Middle frontal gyrus (tissue), 1 donor: ENCODE data around the gene LRRFIP2.
"Not testable (repeated sequence)": the region's sequence is repeated elsewhere in the genome, so short reads cannot be mapped to it uniquely, and the experiment has no call there.

Experiments
- DNase-seq: peaks from one replicate; pipeline ENCODE4 v3.0.0-alpha.2; 2015; ENCODE audit warnings: low spot score; ENCODE audit errors: extremely low spot score

Gene LRRFIP2

GRCh38 chr3:37071921-37072320 lies 102.5 kb downstream of the LRRFIP2 start:
- no peak for DNase-seq

DNA sequence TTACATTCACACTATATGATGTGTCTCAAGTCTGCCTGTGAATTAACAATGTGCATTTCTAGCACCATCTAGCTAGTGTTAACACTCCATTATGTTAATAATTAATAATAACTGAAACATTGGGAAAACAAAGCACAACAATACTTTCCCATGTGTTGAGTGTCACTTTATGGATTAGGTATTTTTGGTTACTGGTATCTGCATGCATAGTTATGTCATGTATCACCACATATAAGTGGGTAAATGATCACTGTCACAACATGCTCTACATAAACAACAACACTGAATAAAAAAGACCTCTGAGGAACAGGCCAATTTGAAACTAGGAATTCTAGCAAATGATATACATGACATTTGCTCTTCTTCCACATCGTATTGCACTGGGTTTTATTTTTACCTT lies 106.4 kb downstream of the LRRFIP2 start:
- DNase-seq = no peak

DNA sequence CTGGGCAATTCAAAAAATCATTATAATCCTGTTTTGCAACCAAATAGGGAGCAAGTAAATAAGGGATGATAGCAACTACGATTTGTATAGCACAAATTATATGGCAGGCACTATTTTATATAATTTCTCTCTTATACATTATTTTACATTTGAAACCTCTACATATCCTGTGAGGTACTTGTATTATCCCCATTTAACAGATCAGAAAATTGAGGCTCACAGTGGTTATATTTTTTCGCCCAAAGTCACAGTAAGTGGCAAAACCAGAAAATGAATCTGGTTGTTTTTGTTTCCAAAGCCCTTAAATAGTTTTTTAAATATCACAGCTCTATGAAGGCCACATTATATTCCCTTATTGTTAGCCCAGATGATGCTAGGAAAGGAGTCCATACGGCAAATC lies 106.8 kb downstream of the LRRFIP2 start:
- DNase-seq = no peak

GRCh38 chr3:37064747-37065146 lies 109.6 kb downstream of the LRRFIP2 start:
- DNase-seq = no peak

GRCh38 chr3:37058117-37058516 lies 116.3 kb downstream of the LRRFIP2 start:
- no peak for DNase-seq

- DNase-seq = no peak
Observed at GRCh38 chr3:37056826-37057225, 117.6 kb downstream of the LRRFIP2 start.

- not testable (repeated sequence) for DNase-seq
Observed at GRCh38 chr3:37055077-37055476, 119.3 kb downstream of the LRRFIP2 start.

DNA sequence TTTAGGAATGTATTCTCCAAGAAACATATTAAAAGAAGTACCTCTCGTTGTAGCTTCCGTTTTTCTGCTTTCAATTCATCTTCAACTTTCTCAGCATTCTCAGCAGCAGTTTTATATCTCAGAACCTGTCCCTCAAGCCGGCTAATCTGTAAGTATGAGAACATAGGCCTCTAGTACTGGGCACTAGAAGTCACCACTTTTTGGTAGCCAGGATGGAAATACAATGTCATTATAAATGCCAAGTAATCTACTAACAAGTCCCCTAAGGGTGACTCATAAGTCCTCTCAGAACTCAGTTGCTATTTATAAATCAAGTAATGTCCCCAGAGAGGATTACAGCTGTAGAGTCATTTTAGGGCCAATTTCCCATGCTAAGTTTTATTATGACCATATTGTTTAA lies 120.0 kb downstream of the LRRFIP2 start:
- no peak for DNase-seq

- DNase-seq = no peak
Observed at GRCh38 chr3:37053753-37054152, 120.6 kb downstream of the LRRFIP2 start.

- DNase-seq = no peak
Observed at GRCh38 chr3:37053337-37053736, 121.0 kb downstream of the LRRFIP2 start.

GRCh38 chr3:37052860-37053259 lies 121.5 kb downstream of the LRRFIP2 start:
- DNase-seq = no peak

GRCh38 chr3:37050282-37050681 lies 124.1 kb downstream of the LRRFIP2 start:
- DNase-seq = no peak

GRCh38 chr3:37042712-37043111 lies 131.7 kb downstream of the LRRFIP2 start:
- DNase-seq = not testable (repeated sequence)

- no peak for DNase-seq
Observed at GRCh38 chr3:37041546-37042195, 132.7 kb downstream of the LRRFIP2 start.

DNA sequence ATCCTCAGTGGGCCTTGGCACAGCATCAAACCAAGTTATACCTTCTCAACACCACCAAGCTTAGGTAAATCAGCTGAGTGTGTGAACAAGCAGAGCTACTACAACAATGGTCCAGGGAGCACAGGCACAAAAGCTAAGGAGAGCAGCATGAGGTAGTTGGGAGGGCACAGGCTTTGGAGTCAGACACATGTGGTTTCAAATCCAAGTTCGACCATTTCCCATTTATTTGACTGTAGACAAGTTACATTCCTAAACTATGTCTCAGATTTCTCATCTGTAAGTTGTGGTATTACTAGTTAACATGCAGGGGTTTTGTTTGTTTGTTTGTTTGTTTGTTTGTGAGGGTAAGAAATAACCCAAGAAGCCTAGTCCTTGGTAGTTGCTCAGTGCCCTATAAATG lies 134.2 kb downstream of the LRRFIP2 start:
- no peak for DNase-seq

DNA sequence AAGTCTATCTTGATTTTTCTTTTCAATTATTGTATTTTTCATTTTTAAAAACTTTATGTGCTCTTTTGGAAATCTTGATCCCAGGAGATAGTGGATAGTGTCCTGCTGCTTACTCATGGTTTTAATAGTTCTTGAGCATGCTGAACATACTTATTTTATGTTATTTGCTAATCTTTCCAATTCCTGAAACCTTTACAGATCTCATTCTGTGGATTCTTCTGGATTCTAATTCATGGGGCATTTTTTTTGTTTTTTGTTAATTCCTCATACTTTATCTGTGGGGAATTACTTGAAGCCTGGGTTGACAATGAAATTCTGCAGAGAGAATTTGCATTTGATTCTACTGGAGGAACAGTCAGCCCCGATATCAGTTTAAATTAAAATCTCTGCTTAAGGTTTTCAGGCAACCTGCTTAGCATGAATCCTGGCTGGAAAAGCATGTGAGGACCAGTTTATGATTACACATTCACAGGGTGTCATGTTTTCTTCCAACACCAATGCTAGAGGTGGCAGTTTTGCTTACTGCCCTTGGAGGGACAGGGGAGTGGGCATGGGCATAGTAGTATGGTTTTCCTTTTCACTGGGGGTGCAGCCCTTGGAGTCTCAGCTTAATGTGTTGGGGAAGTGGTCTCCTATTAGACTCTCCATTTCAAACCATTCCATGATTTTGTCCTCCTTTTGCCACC lies 135.1 kb downstream of the LRRFIP2 start:
- DNase-seq = no peak

DNA sequence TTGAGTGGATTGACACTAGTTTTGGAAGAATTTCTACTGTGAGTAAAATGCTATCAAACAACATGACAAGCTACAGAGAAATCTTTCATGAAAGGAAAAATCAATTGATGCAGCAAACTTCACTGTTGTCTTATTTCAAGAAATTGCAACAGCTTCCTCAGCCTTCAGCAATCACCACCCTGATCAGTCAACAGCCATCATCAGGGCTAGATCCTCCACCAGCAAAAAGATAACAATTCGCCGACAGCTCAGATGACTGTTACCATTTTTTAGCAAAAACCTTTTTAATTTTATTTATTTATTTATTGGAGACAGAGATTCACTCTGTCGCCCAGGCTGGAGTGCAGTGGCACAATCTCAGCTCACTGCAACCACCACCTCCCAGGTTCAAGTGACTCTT lies 137.0 kb downstream of the LRRFIP2 start:
- DNase-seq = no peak

DNA sequence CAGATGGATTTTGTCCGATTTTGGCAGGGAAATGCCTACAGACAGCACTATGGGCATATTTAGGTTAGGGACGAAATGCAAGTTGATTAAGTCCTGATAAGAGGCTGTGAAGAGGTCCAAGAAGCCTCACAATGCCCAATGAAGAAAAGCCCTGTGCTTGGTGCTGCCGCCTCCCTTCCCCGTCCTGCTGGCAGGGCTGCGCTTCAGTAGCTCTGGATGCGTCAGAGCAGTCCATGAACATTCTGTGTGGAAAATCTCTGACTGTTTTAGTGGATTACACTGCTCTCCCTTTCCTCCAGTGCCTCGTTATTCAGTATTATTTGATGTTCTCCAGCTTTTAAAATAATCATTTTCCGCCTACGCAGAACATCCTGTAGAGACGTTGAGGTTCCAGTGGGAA lies 141.4 kb downstream of the LRRFIP2 start:
- peak; percentile 20 for DNase-seq

DNA sequence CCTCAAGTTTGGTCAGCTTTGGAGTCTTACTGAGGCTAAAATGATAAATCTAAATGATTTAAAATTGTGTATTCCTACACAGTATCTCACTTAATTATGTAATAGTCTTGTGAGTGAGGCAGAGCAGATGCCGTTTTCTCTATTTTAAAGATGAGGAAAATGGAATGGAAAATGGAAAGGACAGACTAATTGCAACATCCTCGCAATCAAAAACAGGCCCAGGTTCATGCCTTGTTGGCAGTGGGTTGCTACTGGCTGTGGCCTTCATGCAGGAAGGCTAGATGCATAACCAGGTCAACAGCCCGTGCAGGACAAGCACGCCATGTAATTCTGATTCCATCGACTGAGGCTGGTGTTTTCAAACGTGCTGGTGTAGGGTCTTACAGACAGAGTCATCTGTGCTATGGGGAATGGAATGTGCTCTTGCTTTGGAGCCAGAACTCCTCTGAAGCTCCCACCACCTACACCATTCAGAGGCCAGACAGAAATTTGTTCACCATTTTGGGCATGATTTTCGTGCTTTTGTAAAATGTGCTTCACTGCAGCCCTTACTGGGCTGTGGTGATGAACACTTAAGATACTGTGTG lies 143.2 kb downstream of the LRRFIP2 start:
- DNase-seq = no peak

- DNase-seq = no peak
Observed at GRCh38 chr3:37030588-37030987, 143.8 kb downstream of the LRRFIP2 start.

DNA sequence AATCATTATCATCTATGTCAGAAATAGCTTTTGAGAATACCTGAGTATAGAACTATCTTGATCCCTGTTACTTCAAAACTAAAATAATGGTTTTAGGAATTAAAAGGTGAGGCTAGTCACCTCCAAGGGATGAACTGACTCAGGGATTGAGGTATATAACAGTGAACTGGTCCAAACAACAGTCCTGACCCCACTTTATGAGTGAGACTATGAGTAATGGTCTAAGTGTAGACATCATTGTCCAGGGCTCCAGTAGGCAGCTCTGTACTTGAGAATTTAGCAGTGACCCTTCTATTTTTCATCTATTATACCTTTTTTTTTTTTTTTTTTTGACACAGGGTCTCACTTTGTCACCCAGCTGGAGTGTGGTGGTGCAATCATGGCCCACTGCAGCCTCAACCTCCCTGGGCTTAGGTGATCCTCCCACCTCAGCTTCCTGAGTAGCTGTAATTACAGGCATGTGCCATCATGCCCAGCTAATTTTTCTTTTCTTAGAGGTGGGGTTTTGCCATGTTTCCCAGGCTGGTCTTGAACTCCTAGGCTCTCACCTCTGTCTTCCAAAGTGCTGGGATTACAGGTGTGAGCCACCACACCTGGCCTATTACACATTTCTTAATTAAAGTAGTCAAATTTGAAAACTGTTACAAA lies 144.7 kb downstream of the LRRFIP2 start:
- no peak for DNase-seq

DNA sequence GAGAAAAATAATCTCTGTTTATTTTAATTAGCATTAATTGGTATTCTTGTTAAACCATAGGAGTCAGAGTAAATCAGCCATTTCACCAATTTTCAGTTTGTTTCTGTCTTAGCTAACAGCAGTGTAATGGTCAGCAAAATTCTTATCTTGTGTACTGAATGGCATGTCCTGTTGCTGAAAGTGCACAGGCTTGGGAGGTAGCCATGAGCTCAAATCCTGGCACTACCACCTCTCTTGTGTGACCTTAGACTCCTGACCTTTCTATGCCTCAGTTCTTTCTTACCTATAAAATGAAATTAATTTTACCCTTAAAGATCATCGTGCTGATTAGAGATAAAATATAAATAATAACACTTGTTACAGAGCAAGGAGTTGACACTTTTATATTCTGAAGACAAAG lies 145.3 kb downstream of the LRRFIP2 start:
- no peak for DNase-seq
